ENCODE results near the gene TRAPPC3L. TPM values are rescaled to one million over a fixed set of nuclear protein-coding genes. Genes with fewer than 3 reads are reported as not detected.
A peak's percentile ranks its signal among the peaks of the same experiment; 100 is the strongest.

TRAPPC3L gene
- total and polyA plus RNA-seq, 2 of the 8 experiments (the other 6 are each of a cell fraction or from before 2014, with no cell fraction given): not detected

GRCh38 chr6:116450769-116451740 is 94.4 kb downstream of the TRAPPC3L start:
- H3K56ac ChIP-seq (replicated peaks; ENCODE audit: insufficient read length, low read depth, low read length): no peak overlapping the region
- no peaks in the 10 kb centered on the region for H3K36me3 ChIP-seq (ENCODE audit: control insufficient read depth in 2 of 4, insufficient read depth in 4 of 4, low read length in 3 of 4)
- H3K9me3 ChIP-seq (ENCODE audit: insufficient read depth in 2 of 2, low read depth in 1 of 2, low read length in 1 of 2): no peaks in the 10 kb centered on the region
- no peak overlapping the region for H3K4me2 ChIP-seq (ENCODE audit: insufficient read depth in 1 of 2, low read depth in 2 of 2, low read length in 2 of 2)
- H3K23me2 ChIP-seq (ENCODE audit: low read depth, low read length): no peaks in the 10 kb centered on the region; the same call in 1 of the 2 replicates
- no peaks in the 10 kb centered on the region for H3K79me1 ChIP-seq (ENCODE audit: low read depth, low read length)
- H2BK12ac ChIP-seq (ENCODE audit: low read depth, low read length): no peak overlapping the region
- no peak overlapping the region for H2BK20ac ChIP-seq (ENCODE audit: low read length)
- no peaks in the 10 kb centered on the region for H3K79me2 ChIP-seq (ENCODE audit: control insufficient read depth in 1 of 2, insufficient read depth in 2 of 2, low read length in 2 of 2)
- no peaks in the 10 kb centered on the region for H3K27me3 ChIP-seq (replicated peaks in 1 of 4; ENCODE audit: control insufficient read depth in 3 of 4, extremely low read depth in 1 of 4, insufficient read depth in 3 of 4, low read length in 3 of 4)
- H3K4me1 ChIP-seq (replicated peaks in 1 of 4; ENCODE audit: control insufficient read depth in 3 of 4, insufficient read depth in 4 of 4, low read length in 3 of 4): peaks cover 0 to 2% (median 0%) of the 10 kb centered on the region in 4 experiments; a peak in 1 of 7 replicates
- H2BK5ac ChIP-seq (ENCODE audit: low read depth, low read length): no peak overlapping the region
- H2AK5ac ChIP-seq (ENCODE audit: low read depth, low read length): no peak overlapping the region
- no peak overlapping the region for H2AFZ ChIP-seq (ENCODE audit: low read length)
- no peak overlapping the region for H3K4me3 ChIP-seq (ENCODE audit: extremely low read depth in 1 of 4, insufficient read depth in 2 of 4, low read depth in 3 of 4, low read length in 4 of 4)
- H3K4ac ChIP-seq (replicated peaks; ENCODE audit: insufficient read length, low read depth, low read length): no peak overlapping the region
- H2BK120ac ChIP-seq (replicated peaks; ENCODE audit: low read depth, low read length): no peak overlapping the region
- no peak overlapping the region for H4K91ac ChIP-seq (replicated peaks; ENCODE audit: insufficient read length, low read length)
- H3K14ac ChIP-seq (ENCODE audit: insufficient read length): no peak overlapping the region
- H3K27ac ChIP-seq (ENCODE audit: low read depth, low read length): no peak overlapping the region
- ChIA-PET POLR2A (ENCODE audit: partially characterized antibody) (no interaction called here), CTCF (ENCODE audit: partially characterized antibody) (interaction anchor here (0.5 to 2.5 kb wide), 17 partner anchors 9 to 522 kb away, joined by 3 to 9 read pairs (median 3); partner anchors contain the start of gene CALHM5)
- H4K20me1 ChIP-seq (replicated peaks in 1 of 2; ENCODE audit: control insufficient read depth in 1 of 2, insufficient read depth in 2 of 2, low read length in 2 of 2): no peaks in the 10 kb centered on the region
- no peak overlapping the region for H4K8ac ChIP-seq (ENCODE audit: extremely low read depth, insufficient read depth, low read length)
- H3K9ac ChIP-seq (replicated peaks in 1 of 4; ENCODE audit: extremely low read depth in 1 of 4, low read depth in 3 of 4, low read length in 3 of 4): peak overlapping the region in 1 of 4 experiments; percentile 21; a peak in 3 of 7 replicates
- DNase-seq (ENCODE audit: low read depth in 1 of 2, low spot score in 2 of 2) (no peak), FAIRE-seq (no peak)
- H2BK15ac ChIP-seq (ENCODE audit: low read length): no peak overlapping the region
- no peak overlapping the region for H3K18ac ChIP-seq (ENCODE audit: extremely low read depth, low read length)
- 85% methylated on average over 9 of the region's 9 CpGs; no CpG with 5 or more reads in 1 of the 2 experiments for WGBS, 2 experiments (ENCODE audit: extremely low coverage in 1 of 2, insufficient coverage in 1 of 2, insufficient read length in 1 of 2, insufficient replicate concordance in 2 of 2, low coverage in 1 of 2, low lambda C conversion rate in 2 of 2, missing lambda C conversion rate in 1 of 2)
- H3K23ac ChIP-seq (ENCODE audit: insufficient read length): no peak overlapping the region
- H4K5ac ChIP-seq (ENCODE audit: insufficient read length, low read depth, low read length): no peak overlapping the region
- TF ChIP-seq GTF2F1 (IDR thresholded peaks at IDR 0.05; ENCODE audit: borderline replicate concordance, low read depth, low read length) (no peak), CTBP2 (IDR thresholded peaks at IDR 0.05; ENCODE audit: borderline replicate concordance, insufficient read depth, insufficient read length, low read length) (no peak), HDAC6 (IDR thresholded peaks at IDR 0.05; ENCODE audit: low read depth, low read length) (no peak), SP2 (IDR thresholded peaks at IDR 0.05; ENCODE audit: low read length) (no peak), HDAC2 (IDR thresholded peaks at IDR 0.05; ENCODE audit: borderline replicate concordance in 1 of 2, low read depth in 2 of 2, low read length in 2 of 2) (no peak), CTCF (IDR thresholded peaks at IDR 0.05; ENCODE audit: control extremely low read depth in 1 of 3, insufficient read depth in 1 of 3, low read depth in 1 of 3, low read length in 3 of 3) (no peak)

All from H1 (cell line).